ENCODE data around the gene NCKAP5L. TPM values are rescaled to one million over a fixed set of nuclear protein-coding genes. Genes with fewer than 3 reads are reported as not detected.
A peak's percentile ranks its signal among the peaks of the same experiment; 100 is the strongest.

Gene NCKAP5L
- total and polyA plus RNA-seq, 2 experiments from 2014 or later, result 10.2 to 37.0 TPM

- peaks cover 9% of the 10 kb centered on the region; the same call in 1 of the 3 replicates for H3K36me3 Mint-ChIP-seq (ENCODE audit: low read depth)
- H3K27me3 Mint-ChIP-seq (ENCODE audit: insufficient read depth, low read depth, poor library complexity), result peaks cover 14% of the 10 kb centered on the region
- Histone ChIP-seq H3K27me3 (ENCODE audit: insufficient read depth) (no peaks in the 10 kb centered on the region), H3K4me2 (no peak overlapping the region), H3K36me3 (ENCODE audit: insufficient read depth) (no peaks in the 10 kb centered on the region), H3K79me2 (replicated peaks; ENCODE audit: insufficient read depth) (no peaks in the 10 kb centered on the region), H2AFZ (no peak overlapping the region), H4K20me1 (replicated peaks; ENCODE audit: insufficient read depth) (no peaks in the 10 kb centered on the region; the same call in 1 of the 2 replicates), H3K4me3 (no peak overlapping the region), H3F3A (replicated peaks; ENCODE audit: low read depth) (no peaks in the 10 kb centered on the region), H3K27ac (ENCODE audit: low read depth) (no peak overlapping the region), H3K4me1 (ENCODE audit: insufficient read depth) (peaks cover 9% of the 10 kb centered on the region; the same call in 1 of the 2 replicates), H3K9me2 (ENCODE audit: insufficient read depth) (0 out of 2 replicates have a peak, but pooled peaks cover 4% of the 10 kb centered on the region)
- no peak overlapping the region; the same call in 2 of the 3 replicates for H3K4me3 Mint-ChIP-seq
- DNase-seq (ENCODE audit: low spot score), result peak; percentile 89
- peak overlapping the region; percentile 65; the same call in 1 of the 2 replicates for H3K27ac Mint-ChIP-seq
- H3K9me3 Mint-ChIP-seq, result peaks cover 7% of the 10 kb centered on the region
- TF ChIP-seq REST (IDR thresholded peaks at IDR 0.05; ENCODE audit: unreplicated experiment) (no peak), CTCF (conservative IDR thresholded peaks at IDR 0.05; ENCODE audit: low read depth in 2 of 2) (peak; percentile 34 to 55)
- H3K4me1 Mint-ChIP-seq, result peaks cover 19% of the 10 kb centered on the region
- ATAC-seq, result peak; percentile 71
These were observed 38.2 kb downstream of the NCKAP5L start for GRCh38 chr12:49789992-49790391.

- H3K27me3 ChIP-seq (ENCODE audit: insufficient read depth), result no peaks in the 10 kb centered on the region
- H3K79me2 ChIP-seq (replicated peaks; ENCODE audit: insufficient read depth), result no peaks in the 10 kb centered on the region
- H2AFZ ChIP-seq, result no peak overlapping the region
- H3K27ac ChIP-seq (ENCODE audit: low read depth), result no peak overlapping the region
- H3K36me3 Mint-ChIP-seq (ENCODE audit: low read depth), result peaks cover 9% of the 10 kb centered on the region; the same call in 1 of the 3 replicates
- H3K4me2 ChIP-seq, result no peak overlapping the region
- H3F3A ChIP-seq (replicated peaks; ENCODE audit: low read depth), result no peaks in the 10 kb centered on the region
- H3K9me3 Mint-ChIP-seq, result peaks cover 7% of the 10 kb centered on the region
- peaks cover 19% of the 10 kb centered on the region for H3K4me1 Mint-ChIP-seq
- H3K27me3 Mint-ChIP-seq (ENCODE audit: insufficient read depth, low read depth, poor library complexity), result peaks cover 12% of the 10 kb centered on the region
- ATAC-seq (no peak), DNase-seq (ENCODE audit: low spot score) (no peak)
- H3K9me2 ChIP-seq (ENCODE audit: insufficient read depth), result 0 out of 2 replicates have a peak, but pooled peaks cover 4% of the 10 kb centered on the region
- H3K4me3 ChIP-seq, result no peak overlapping the region
- H3K4me1 ChIP-seq (ENCODE audit: insufficient read depth), result peaks cover 9% of the 10 kb centered on the region; the same call in 1 of the 2 replicates
- no peaks in the 10 kb centered on the region for H3K36me3 ChIP-seq (ENCODE audit: insufficient read depth)
- H3K4me3 Mint-ChIP-seq, result no peak overlapping the region
- H4K20me1 ChIP-seq (replicated peaks; ENCODE audit: insufficient read depth), result no peaks in the 10 kb centered on the region; the same call in 1 of the 2 replicates
- H3K27ac Mint-ChIP-seq, result no peak overlapping the region
- TF ChIP-seq CTCF (conservative IDR thresholded peaks at IDR 0.05; ENCODE audit: low read depth in 2 of 2) (no peak), JUNB (IDR thresholded peaks at IDR 0.05; ENCODE audit: unreplicated experiment) (no peak), ZNF331 (CRISPR knock-in tag; IDR thresholded peaks at IDR 0.05; ENCODE audit: low read depth) (no peak), STAT1 (IDR thresholded peaks at IDR 0.05; ENCODE audit: unreplicated experiment) (no peak), EZH2 (IDR thresholded peaks at IDR 0.05; ENCODE audit: low read depth, unreplicated experiment) (no peak), NANOG (IDR thresholded peaks at IDR 0.05; ENCODE audit: borderline replicate concordance) (no peak), ZNF114 (CRISPR knock-in tag; IDR thresholded peaks at IDR 0.05) (no peak), REST (IDR thresholded peaks at IDR 0.05; ENCODE audit: unreplicated experiment) (no peak)
- TF ChIP-seq, protein P1, sequence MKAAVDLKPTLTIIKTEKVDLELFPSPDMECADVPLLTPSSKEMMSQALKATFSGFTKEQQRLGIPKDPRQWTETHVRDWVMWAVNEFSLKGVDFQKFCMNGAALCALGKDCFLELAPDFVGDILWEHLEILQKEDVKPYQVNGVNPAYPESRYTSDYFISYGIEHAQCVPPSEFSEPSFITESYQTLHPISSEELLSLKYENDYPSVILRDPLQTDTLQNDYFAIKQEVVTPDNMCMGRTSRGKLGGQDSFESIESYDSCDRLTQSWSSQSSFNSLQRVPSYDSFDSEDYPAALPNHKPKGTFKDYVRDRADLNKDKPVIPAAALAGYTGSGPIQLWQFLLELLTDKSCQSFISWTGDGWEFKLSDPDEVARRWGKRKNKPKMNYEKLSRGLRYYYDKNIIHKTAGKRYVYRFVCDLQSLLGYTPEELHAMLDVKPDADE (IDR thresholded peaks at IDR 0.05), result no peak
These were observed 40.5 kb downstream of the NCKAP5L start for GRCh38 chr12:49787672-49788071.

Measured in GM23338 (cell line).